Vagina (tissue), 2 donors: ENCODE measurements around the gene WWP2. TPM values are rescaled to one million over a fixed set of nuclear protein-coding genes. Genes with fewer than 3 reads are reported as not detected.
"Not testable (repeated sequence)": the region's sequence is repeated elsewhere in the genome, so short reads cannot be mapped to it uniquely, and the experiment has no call there.

ENCODE experiments used
- DNase-seq, 2 donors: peaks; one replicate each; pipeline ENCODE4 v3.0.0-alpha.2; 2017; ENCODE audit errors: extremely low spot score in 2 of 2
- H3K27ac ChIP-seq: fragments of 200-600 bp; sonication (generic); one replicate; pipeline ENCODE4 v1.5.1; 2019
- H3K27me3 ChIP-seq: fragments of 200-600 bp; sonication (generic); one replicate; pipeline ENCODE4 v1.5.1; 2019
- H3K36me3 ChIP-seq, 2 donors: fragments of 200-600 bp; sonication (generic); one replicate each; pipeline ENCODE4 v1.5.1; 2017 to 2019
- H3K4me1 ChIP-seq: fragments of 200-600 bp; sonication (generic); one replicate; pipeline ENCODE4 v1.5.1; 2019
- H3K4me3 ChIP-seq, 2 donors: fragments of 200-600 bp; sonication (generic); 1 replicate in 1 of 2; 2 replicates in 1 of 2; pipeline ENCODE4 v1.5.1; 2016 to 2019
- H3K9me3 ChIP-seq: fragments of 200-600 bp; sonication (generic); one replicate; pipeline ENCODE4 v1.5.1; 2019
- CTCF ChIP-seq, 3 experiments: fragments of 450-650 bp in 2 of 3; fragments of 200-600 bp in 1 of 3; sonication (generic) in 1 of 3; IDR thresholded peaks; one replicate each; pipeline ENCODE4 v1.5.1; 2017 to 2019; ENCODE audit warnings: antibody characterized with exemption in 3 of 3, mild to moderate bottlenecking in 2 of 3, moderate library complexity in 2 of 3
- POLR2A ChIP-seq, 2 donors: fragments of 450-650 bp; IDR thresholded peaks; one replicate each; pipeline ENCODE4 v1.6.1; 2017; ENCODE audit warnings: antibody characterized with exemption in 2 of 2, mild to moderate bottlenecking in 2 of 2, moderate library complexity in 2 of 2
- POLR2AphosphoS5 ChIP-seq, 2 donors: sonication (generic); formaldehyde crosslinking; IDR thresholded peaks; one replicate each; pipeline ENCODE4 v1.9.0; 2017; ENCODE audit warnings: antibody characterized with exemption in 2 of 2, mild to moderate bottlenecking in 2 of 2, low read depth in 1 of 2; ENCODE audit not compliant: insufficient read depth in 1 of 2
- intact Hi-C: fragments of 100-400 bp; cut with DNase I; formaldehyde crosslinking; loops from one replicate; pipeline ENCODE4 v1.15.1; 2023
- total RNA-seq: library from RNA; depleted of rRNA; stranded (reverse); fragments of >200 nt; gene quantifications from one replicate; pipeline ENCODE4 v1.2.3, GENCODE V29; 2016

The WWP2 gene
- total RNA-seq, 1 donor from 2014 or later: 26.0 TPM

GRCh38 chr16:69804297-69804696 is 42.2 kb downstream of the WWP2 start:
- no peak for TF ChIP-seq CTCF (IDR thresholded peaks at IDR 0.05)
- no peak for TF ChIP-seq POLR2AphosphoS5 (IDR thresholded peaks at IDR 0.05; ENCODE audit: insufficient read depth in 1 of 2, low read depth in 1 of 2)
- TF ChIP-seq POLR2A (IDR thresholded peaks at IDR 0.05): no peak
- no peak for DNase-seq
- Histone ChIP-seq H3K36me3 (peaks cover 0 to 7% of the 10 kb centered on the region in 2 donors), H3K9me3 (no peaks in the 10 kb centered on the region), H3K4me1 (no peaks in the 10 kb centered on the region), H3K27me3 (no peaks in the 10 kb centered on the region), H3K27ac (peak overlapping the region; percentile 9), H3K4me3 (no peak overlapping the region)
- intact Hi-C loops: no loop called here

- DNase-seq, H3K9me3 ChIP-seq, H3K4me1 ChIP-seq, H3K27me3 ChIP-seq, H3K27ac ChIP-seq, H3K4me3 ChIP-seq, H3K36me3 ChIP-seq, intact Hi-C loops: not testable (repeated sequence)
These were observed 44.6 kb downstream of the WWP2 start for GRCh38 chr16:69806776-69807175.

GRCh38 chr16:69812688-69813014 is 50.5 kb downstream of the WWP2 start:
- Histone ChIP-seq H3K4me1 (no peaks in the 10 kb centered on the region), H3K27ac (no peak overlapping the region), H3K4me3 (no peak overlapping the region), H3K27me3 (no peaks in the 10 kb centered on the region), H3K36me3 (no peaks in the 10 kb centered on the region), H3K9me3 (no peaks in the 10 kb centered on the region)
- intact Hi-C loops: no loop called here
- TF ChIP-seq POLR2A (IDR thresholded peaks at IDR 0.05) (no peak), POLR2AphosphoS5 (IDR thresholded peaks at IDR 0.05; ENCODE audit: insufficient read depth in 1 of 2, low read depth in 1 of 2) (no peak), CTCF (IDR thresholded peaks at IDR 0.05) (no peak)
- DNase-seq: no peak

- Histone ChIP-seq H3K4me1 (no peaks in the 10 kb centered on the region), H3K27ac (no peak overlapping the region), H3K27me3 (no peaks in the 10 kb centered on the region), H3K4me3 (no peak overlapping the region), H3K36me3 (no peaks in the 10 kb centered on the region), H3K9me3 (no peaks in the 10 kb centered on the region)
- no peak for DNase-seq
- no peak for TF ChIP-seq POLR2A (IDR thresholded peaks at IDR 0.05)
- TF ChIP-seq CTCF (IDR thresholded peaks at IDR 0.05): no peak
- no peak for TF ChIP-seq POLR2AphosphoS5 (IDR thresholded peaks at IDR 0.05; ENCODE audit: insufficient read depth in 1 of 2, low read depth in 1 of 2)
- intact Hi-C loops: no loop called here
These were observed 51.9 kb downstream of the WWP2 start for GRCh38 chr16:69814078-69814477.

GRCh38 chr16:69814561-69814960 is 52.4 kb downstream of the WWP2 start:
- Histone ChIP-seq H3K4me3 (no peak overlapping the region), H3K4me1 (no peaks in the 10 kb centered on the region), H3K9me3 (no peaks in the 10 kb centered on the region), H3K36me3 (no peaks in the 10 kb centered on the region), H3K27ac (no peak overlapping the region), H3K27me3 (no peaks in the 10 kb centered on the region)
- DNase-seq: no peak
- TF ChIP-seq POLR2AphosphoS5 (IDR thresholded peaks at IDR 0.05; ENCODE audit: insufficient read depth in 1 of 2, low read depth in 1 of 2): no peak
- no peak for TF ChIP-seq CTCF (IDR thresholded peaks at IDR 0.05)
- TF ChIP-seq POLR2A (IDR thresholded peaks at IDR 0.05): no peak
- intact Hi-C loops: no loop called here

- H3K4me3 ChIP-seq, DNase-seq, H3K4me1 ChIP-seq, H3K9me3 ChIP-seq, H3K27ac ChIP-seq, H3K36me3 ChIP-seq, intact Hi-C loops, H3K27me3 ChIP-seq: not testable (repeated sequence)
These were observed 53.2 kb downstream of the WWP2 start for GRCh38 chr16:69815216-69815883.
